ENCODE results near the gene ERC2.
"Not testable (repeated sequence)": the region's sequence is repeated elsewhere in the genome, so short reads cannot be mapped to it uniquely, and the experiment has no call there.

The ERC2 gene

DNA sequence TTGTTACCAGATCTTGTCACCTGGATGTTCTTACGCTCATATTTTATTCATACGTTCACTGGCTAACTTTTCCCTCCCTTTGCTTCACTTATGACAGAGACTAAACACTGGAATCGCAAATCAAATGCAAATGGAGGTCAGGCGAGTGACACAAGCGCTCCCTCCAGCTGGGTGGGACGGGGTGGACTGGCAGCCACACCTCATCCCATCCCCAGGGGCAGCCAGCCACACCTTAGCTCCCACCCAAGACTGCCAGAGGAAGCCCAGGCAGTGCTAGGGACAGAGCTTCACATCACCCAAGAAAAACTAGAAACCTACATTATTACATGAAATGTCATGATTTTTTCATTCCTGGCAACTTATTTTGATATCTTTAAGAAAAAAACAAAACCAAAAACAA is 366.2 kb downstream of the ERC2 start:
- peaks cover 9% of the 10 kb centered on the region; the same call in 1 of the 2 replicates for H3K4me1 ChIP-seq (ENCODE audit: insufficient read depth, low read length)
- no peaks in the 10 kb centered on the region for H3K36me3 ChIP-seq (ENCODE audit: insufficient read depth, low read length)
- no peaks in the 10 kb centered on the region; the same call in 1 of the 2 replicates for H3K9me3 ChIP-seq (ENCODE audit: control insufficient read depth, insufficient read depth, low read length)
- H3K9ac ChIP-seq (ENCODE audit: low read depth, low read length): no peak overlapping the region

DNA sequence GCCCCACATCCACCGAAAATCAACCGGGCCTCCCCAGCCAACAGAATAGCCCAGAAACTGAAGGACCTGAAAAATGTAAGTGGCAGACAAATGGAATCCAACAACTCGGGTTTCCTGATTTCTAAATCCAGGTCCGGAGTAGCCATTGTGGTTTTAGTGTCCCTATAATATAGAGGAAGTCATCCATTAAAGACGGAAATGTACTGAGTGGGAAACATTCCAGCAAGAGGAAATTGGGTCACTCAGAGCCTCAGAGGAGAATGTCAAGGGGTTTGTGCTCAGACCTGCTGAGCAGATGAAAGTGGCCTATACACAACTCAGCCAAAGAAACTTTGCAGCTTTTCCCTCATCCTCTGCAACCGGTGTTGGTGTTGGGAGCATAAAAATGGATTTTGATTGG is 366.7 kb downstream of the ERC2 start:
- H3K9me3 ChIP-seq (ENCODE audit: control insufficient read depth, insufficient read depth, low read length): no peaks in the 10 kb centered on the region; the same call in 1 of the 2 replicates

DNA sequence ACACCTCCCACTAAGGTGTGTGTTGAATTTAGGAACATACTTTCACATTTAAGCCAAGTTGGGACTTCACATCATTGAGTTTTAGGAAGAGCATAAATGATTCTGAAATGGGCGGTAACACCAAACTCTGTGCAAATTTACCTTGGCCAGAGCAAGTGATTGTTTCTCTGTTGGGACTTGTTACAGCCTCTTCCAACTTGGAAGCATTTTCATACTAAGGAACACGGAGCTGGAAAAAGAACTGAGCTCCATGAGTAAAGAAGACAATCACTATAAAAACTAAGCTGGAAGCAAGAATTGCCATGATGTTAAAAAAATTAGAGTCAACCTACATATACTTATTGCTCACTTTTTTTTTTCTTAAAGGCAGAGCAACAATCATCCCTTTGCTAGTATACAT is 371.3 kb downstream of the ERC2 start:
- Histone ChIP-seq H3K36me3 (ENCODE audit: insufficient read depth, low read length) (no peaks in the 10 kb centered on the region), H3K4me1 (ENCODE audit: insufficient read depth, low read length) (peaks cover 3% of the 10 kb centered on the region; the same call in 1 of the 2 replicates), H3K9me3 (ENCODE audit: control insufficient read depth, insufficient read depth, low read length) (no peaks in the 10 kb centered on the region), H3K9ac (ENCODE audit: low read depth, low read length) (no peak overlapping the region)

More for the DNA sequence above, 366.7 kb downstream of the ERC2 start:
- Histone ChIP-seq H3K9ac (ENCODE audit: low read depth, low read length) (no peak overlapping the region), H3K36me3 (ENCODE audit: insufficient read depth, low read length) (no peaks in the 10 kb centered on the region), H3K4me1 (ENCODE audit: insufficient read depth, low read length) (peaks cover 9% of the 10 kb centered on the region; the same call in 1 of the 2 replicates)

DNA sequence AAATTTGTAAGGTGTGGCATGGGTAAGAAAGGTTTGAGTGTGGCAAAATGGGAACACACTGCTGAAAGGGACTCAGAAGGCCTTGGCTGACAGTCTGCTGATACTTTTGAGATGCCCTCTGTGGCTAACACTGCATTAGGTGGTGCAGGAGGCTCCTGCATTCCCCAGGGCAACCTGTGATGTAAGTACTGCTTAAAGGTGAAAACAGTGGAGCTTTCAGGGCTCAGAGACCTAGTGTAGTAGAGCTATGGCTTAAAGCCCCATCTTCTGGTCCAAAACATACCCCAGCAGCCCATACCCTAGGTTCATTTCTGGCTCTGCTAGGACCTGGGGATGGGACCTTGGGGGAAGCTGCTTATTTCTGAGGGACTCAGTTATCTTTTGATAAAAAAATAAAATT is 374.1 kb downstream of the ERC2 start:
- H3K36me3 ChIP-seq (ENCODE audit: insufficient read depth, low read length): no peaks in the 10 kb centered on the region

DNA sequence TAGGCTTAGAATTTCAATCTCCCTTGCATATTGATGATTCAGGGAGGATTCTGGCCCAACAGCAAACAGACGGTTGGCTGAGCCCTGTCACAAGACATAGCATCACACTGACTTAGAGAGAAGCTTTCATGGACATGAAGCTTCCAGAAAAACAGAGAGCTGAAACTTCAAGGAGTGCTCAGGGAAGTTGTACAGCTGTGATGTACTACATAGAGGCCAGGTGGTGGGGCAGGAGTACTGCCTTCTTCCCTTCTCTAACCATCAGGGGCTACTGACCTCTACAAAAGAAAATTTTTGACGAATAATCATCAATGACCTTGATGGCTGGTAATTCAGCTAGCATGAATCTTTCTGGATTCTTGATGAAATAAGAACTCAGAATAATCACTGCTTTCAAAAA is 378.5 kb downstream of the ERC2 start:
- Histone ChIP-seq H3K4me1 (ENCODE audit: insufficient read depth, low read length) (no peaks in the 10 kb centered on the region), H3K9ac (ENCODE audit: low read depth, low read length) (no peak overlapping the region), H3K36me3 (ENCODE audit: insufficient read depth, low read length) (no peaks in the 10 kb centered on the region), H3K9me3 (ENCODE audit: control insufficient read depth, insufficient read depth, low read length) (no peaks in the 10 kb centered on the region)

More for the DNA sequence above, 374.1 kb downstream of the ERC2 start:
- Histone ChIP-seq H3K9ac (ENCODE audit: low read depth, low read length) (no peak overlapping the region), H3K4me1 (ENCODE audit: insufficient read depth, low read length) (no peaks in the 10 kb centered on the region), H3K9me3 (ENCODE audit: control insufficient read depth, insufficient read depth, low read length) (no peaks in the 10 kb centered on the region)

DNA sequence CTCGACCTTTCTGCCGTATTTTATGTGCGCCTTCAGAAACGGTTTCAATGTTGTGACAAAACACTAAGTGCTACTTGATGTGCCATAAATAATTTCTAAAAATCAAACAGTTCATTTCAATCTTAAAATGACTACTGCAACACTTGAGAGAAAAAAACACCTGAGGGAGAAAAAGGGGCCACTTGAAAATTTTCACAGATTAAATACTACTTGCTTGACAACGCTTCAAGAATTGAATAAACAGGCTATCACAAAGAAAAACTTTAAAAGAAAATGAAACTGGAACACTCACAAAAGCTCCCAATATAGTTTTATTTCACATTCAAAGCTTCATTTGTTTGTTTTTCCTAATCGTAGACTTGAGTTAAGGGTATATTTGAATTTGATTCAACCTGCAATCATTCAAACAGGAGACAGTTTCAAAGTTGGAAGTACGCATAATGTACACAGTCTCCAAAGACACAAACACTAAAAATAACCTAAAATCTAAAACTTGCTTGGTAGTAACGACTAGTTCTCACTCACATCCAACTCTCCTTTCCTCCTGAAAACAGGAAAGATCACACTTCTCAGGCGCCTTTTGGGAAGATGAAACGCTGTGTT is 380.7 kb downstream of the ERC2 start:
- no peak overlapping the region for H3K9ac ChIP-seq (ENCODE audit: low read depth, low read length)
- no peaks in the 10 kb centered on the region for H3K9me3 ChIP-seq (ENCODE audit: control insufficient read depth, insufficient read depth, low read length)
- H3K4me1 ChIP-seq (ENCODE audit: insufficient read depth, low read length): no peaks in the 10 kb centered on the region
- H3K36me3 ChIP-seq (ENCODE audit: insufficient read depth, low read length): no peaks in the 10 kb centered on the region

DNA sequence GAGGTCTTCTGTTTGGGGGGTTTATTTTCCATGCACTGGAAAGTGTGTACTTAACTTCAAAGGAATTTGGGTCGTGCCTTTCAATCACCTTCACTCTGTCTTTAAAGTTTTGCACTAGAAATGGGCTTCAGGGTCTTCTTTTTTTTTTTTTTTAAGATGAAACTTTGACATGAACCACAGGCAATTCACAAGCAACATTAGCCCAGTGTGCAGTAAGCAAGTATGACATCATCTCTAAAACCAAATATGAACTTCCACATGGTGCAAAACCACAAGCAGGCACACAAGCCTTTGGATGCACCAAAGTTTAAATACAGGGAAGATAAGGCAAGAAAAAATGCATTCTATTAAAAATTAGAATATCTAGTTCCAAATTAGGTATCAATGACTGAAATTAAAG is 381.9 kb downstream of the ERC2 start:
- Histone ChIP-seq H3K36me3 (ENCODE audit: insufficient read depth, low read length) (no peaks in the 10 kb centered on the region), H3K9ac (ENCODE audit: low read depth, low read length) (no peak overlapping the region), H3K9me3 (ENCODE audit: control insufficient read depth, insufficient read depth, low read length) (no peaks in the 10 kb centered on the region), H3K4me1 (ENCODE audit: insufficient read depth, low read length) (no peaks in the 10 kb centered on the region)

DNA sequence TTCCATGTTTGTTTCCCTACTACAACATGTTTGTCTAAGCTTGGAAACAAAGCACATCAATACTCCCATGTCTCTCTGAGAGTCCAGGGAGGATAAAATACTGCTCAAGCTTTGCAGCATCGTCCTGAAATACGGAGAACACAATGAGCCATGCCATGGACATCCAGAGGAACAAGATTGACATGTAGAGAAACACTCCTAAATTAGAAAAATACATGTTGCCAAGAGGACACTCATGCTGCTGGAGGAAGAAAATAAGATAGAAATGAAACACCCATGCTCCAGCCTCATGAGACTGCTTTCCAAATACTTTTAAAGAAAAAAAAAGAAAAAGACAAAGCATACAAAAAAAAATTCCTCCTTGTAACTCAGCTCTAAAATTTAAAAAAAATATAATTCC is 387.0 kb downstream of the ERC2 start:
- Histone ChIP-seq H3K4me1 (ENCODE audit: insufficient read depth, low read length) (no peaks in the 10 kb centered on the region), H3K9ac (ENCODE audit: low read depth, low read length) (no peak overlapping the region), H3K9me3 (ENCODE audit: control insufficient read depth, insufficient read depth, low read length) (no peaks in the 10 kb centered on the region), H3K36me3 (ENCODE audit: insufficient read depth, low read length) (no peaks in the 10 kb centered on the region)

DNA sequence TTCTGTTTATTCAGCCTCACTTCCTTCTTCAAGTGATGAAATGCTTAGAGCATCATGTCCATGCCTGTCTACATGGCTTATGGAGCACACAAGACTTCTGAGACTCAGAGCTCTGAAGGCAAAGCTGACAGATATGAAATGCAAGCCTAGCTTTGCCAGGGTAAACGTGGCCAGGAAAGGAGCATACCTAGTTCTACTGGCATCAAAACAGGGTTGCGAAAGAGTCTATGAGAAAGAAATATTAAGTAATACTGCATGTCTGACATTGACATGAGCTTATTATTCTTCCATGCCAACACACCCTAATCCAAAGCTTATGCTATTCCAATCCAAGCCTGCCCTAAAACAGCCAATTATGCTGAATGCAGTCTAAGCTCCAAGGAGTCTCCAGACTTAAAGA is 391.5 kb downstream of the ERC2 start:
- H3K9ac ChIP-seq (ENCODE audit: low read depth, low read length): no peak overlapping the region
- H3K36me3 ChIP-seq (ENCODE audit: insufficient read depth, low read length): no peaks in the 10 kb centered on the region
- no peaks in the 10 kb centered on the region for H3K9me3 ChIP-seq (ENCODE audit: control insufficient read depth, insufficient read depth, low read length)
- no peaks in the 10 kb centered on the region for H3K4me1 ChIP-seq (ENCODE audit: insufficient read depth, low read length)

DNA sequence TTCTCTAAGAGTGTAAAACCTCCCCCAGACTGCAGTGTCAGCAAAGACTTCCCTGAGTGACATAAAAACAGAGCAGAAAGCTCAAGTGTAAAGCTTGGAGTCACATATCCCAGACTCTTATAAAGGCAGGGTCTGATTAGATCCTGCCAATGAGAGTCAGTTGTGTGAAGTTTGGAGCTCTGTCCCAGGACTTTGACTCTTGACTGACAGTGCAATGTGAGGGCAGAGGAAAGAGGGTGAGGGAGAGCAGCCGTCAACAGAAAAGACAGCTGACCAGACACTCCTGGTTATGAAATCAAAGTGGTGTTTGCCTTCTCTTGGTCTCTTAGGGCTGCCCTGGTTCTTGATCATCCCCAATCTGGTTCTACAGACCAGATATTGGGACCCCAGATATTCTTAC is 393.2 kb downstream of the ERC2 start:
- Histone ChIP-seq H3K9me3 (ENCODE audit: control insufficient read depth, insufficient read depth, low read length) (no peaks in the 10 kb centered on the region), H3K36me3 (ENCODE audit: insufficient read depth, low read length) (no peaks in the 10 kb centered on the region), H3K9ac (ENCODE audit: low read depth, low read length) (no peak overlapping the region), H3K4me1 (ENCODE audit: insufficient read depth, low read length) (no peaks in the 10 kb centered on the region)

DNA sequence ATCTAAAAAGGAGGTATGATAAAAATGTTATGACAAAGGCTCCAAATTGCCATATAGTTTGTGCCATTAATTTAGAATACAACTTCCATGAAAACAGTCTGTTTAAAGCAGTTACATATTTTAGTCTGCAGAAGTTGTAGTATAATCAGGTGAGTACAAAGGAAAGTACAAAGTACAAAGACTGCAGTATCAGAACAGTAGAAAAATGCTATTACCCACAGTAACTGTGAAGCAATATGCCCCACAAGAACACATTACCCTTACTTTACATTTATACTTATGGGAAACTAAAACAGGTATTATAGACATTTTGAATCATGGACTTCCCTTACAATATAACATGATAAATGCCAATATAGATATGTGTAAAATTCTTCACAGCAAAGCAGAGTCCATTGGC is 398.5 kb downstream of the ERC2 start:
- Histone ChIP-seq H3K9me3 (ENCODE audit: control insufficient read depth, insufficient read depth, low read length) (no peaks in the 10 kb centered on the region), H3K9ac (ENCODE audit: low read depth, low read length) (no peak overlapping the region), H3K4me1 (ENCODE audit: insufficient read depth, low read length) (no peaks in the 10 kb centered on the region), H3K36me3 (ENCODE audit: insufficient read depth, low read length) (no peaks in the 10 kb centered on the region)

DNA sequence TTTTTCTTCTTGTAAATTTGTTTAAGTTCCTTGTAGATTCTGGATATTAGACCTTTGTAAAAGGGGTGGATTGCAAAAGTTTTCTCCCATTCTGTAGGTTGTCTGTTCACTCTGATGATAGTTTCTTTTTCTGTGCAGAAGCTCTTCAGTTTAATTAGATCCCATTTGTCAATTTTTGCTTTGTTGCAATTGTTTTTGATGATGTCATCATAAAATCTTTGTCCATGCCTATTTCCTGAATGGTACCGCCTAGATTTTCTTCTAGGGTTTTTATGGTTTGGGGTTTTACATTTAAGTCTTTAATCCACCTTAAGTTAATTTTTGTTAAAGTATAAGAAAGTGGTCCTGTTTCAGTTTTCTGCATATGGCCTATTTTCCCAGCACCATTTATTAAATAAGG is 401.9 kb downstream of the ERC2 start:
- not testable (repeated sequence) for H3K9me3 ChIP-seq (ENCODE audit: control insufficient read depth, insufficient read depth, low read length); H3K9ac ChIP-seq (ENCODE audit: low read depth, low read length); H3K36me3 ChIP-seq (ENCODE audit: insufficient read depth, low read length); H3K4me1 ChIP-seq (ENCODE audit: insufficient read depth, low read length)

DNA sequence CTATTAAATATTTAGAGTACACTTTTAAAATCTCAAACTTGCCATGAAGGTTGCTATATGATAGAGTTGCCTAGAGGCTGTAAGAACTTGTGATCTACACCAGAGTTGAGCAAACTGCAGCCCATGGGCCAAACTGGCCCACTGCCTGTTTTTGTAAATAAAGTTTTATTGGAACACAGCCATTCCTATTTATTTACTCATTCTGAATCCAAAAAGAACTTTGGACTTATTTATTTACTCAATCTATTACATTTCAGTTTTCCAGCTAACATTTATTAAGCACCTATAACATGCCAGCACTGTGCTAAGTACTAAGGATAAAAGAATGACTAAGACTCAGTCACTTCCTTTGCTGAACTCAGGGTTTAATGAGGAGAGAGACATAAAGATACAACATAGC is 403.6 kb downstream of the ERC2 start:
- H3K9me3 ChIP-seq (ENCODE audit: control insufficient read depth, insufficient read depth, low read length): no peaks in the 10 kb centered on the region
- no peak overlapping the region for H3K9ac ChIP-seq (ENCODE audit: low read depth, low read length)
- peaks cover 4% of the 10 kb centered on the region; the same call in 1 of the 2 replicates for H3K4me1 ChIP-seq (ENCODE audit: insufficient read depth, low read length)
- H3K36me3 ChIP-seq (ENCODE audit: insufficient read depth, low read length): no peaks in the 10 kb centered on the region

DNA sequence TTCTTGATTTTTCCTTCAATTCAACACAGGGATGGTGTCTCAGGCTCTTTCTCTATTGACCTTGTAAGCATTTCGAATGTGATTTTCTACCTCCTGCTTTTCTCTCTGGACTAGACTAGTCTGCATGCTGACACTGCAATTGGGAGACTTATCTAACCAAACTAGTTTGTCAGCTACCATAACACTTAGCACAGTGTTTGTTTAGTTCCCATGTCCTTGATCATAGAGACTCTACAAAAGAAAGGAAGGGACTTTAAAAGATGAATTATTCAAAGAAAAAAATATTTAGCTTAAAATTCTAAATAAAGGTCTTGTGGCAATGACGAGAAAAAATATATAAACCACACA is 407.0 kb downstream of the ERC2 start:
- Histone ChIP-seq H3K36me3 (ENCODE audit: insufficient read depth, low read length) (no peaks in the 10 kb centered on the region), H3K4me1 (ENCODE audit: insufficient read depth, low read length) (peaks cover 4% of the 10 kb centered on the region; the same call in 1 of the 2 replicates), H3K9me3 (ENCODE audit: control insufficient read depth, insufficient read depth, low read length) (no peaks in the 10 kb centered on the region), H3K9ac (ENCODE audit: low read depth, low read length) (no peak overlapping the region)

DNA sequence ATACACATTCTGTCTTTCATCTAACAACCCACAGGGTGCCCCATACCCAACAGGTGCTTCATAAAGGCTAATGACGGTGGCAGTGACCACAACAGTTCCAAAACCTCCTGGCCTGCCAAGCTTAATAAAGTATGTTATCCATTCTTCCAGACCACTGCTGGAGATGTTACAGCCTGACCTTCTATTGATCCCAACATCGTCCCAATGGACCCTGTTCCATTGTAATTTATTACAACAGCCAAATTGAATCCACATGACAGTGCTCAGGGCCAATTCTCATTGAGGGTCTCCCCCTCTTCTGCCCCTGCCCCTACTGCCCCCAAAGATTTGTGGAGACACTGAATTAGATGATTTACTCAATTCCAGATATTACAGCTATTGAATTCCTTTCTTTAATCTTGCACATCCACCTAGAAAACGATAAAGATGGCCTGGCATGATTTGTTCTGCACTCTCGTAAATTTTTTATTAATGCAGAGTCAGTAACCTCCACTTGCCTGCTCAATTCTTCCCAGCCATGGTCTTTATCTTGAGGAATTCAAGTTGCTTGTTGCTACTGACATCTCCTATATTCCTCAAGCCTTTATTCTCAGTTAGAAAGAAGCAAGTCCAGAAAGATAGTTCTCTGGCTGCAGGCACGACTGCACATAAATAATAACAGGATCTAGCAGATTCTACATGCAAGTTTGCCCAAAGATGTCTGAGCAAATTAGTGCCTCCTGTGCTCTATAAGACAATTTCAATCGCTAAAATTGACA is 407.6 kb downstream of the ERC2 start:
- Histone ChIP-seq H3K9me3 (ENCODE audit: control insufficient read depth, insufficient read depth, low read length) (no peaks in the 10 kb centered on the region), H3K36me3 (ENCODE audit: insufficient read depth, low read length) (no peaks in the 10 kb centered on the region)

More for the DNA sequence above, 407.6 kb downstream of the ERC2 start:
- Histone ChIP-seq H3K4me1 (ENCODE audit: insufficient read depth, low read length) (peaks cover 8% of the 10 kb centered on the region; the same call in 1 of the 2 replicates), H3K9ac (ENCODE audit: low read depth, low read length) (no peak overlapping the region)
